ENCODE results near the gene PDZD4.

The PDZD4 gene

GRCh38 chrX:153782871-153783270 lies 47.5 kb downstream of the PDZD4 start:
- no peak for DNase-seq (ENCODE audit: low read depth)

DNA sequence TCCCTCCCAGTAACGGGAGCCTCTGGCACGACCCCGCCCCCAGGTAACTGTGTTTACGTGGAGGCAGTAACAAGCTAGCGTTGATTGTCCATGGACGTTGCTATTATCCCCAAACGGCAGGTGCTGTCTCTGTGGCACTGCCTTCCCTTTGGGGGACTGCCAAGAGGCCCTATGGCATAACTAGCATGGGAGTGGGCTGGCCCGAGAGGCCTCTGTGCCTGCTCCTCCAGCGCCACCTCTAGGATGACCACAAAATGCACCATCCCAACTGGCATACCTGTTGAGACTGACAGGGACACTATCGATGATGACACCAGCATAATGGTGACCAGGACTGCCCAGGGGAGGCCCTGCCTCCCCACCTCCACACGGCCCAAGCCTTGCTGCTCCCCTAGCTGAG lies 48.0 kb downstream of the PDZD4 start:
- no peak for DNase-seq (ENCODE audit: low read depth)

DNA sequence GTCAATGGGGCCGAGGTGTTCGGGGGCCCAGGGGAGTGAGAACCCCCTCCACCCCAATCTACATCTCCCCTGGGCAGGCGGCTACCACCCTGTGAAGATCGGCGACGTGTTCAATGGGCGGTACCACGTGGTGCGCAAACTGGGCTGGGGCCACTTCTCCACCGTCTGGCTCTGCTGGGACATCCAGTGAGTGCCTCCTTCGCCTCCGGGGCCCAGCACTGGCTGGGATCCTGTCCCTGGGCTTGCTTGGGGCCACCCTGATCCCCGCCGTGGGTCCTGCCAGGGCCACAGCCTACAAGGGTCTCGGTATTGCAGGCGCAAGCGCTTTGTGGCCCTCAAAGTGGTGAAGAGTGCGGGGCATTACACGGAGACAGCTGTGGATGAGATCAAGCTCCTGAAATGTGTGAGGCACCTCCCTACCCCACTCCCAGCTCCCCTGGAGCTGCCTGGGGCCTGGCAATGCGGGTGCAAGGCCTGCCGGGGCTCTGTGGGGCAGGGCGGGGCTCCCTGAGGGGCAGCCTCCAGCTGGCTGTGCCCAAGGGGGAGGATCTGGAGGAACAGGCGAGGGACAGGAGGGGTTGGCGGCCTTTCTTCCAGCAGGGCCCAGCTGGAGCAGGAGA lies 48.8 kb downstream of the PDZD4 start:
- DNase-seq (ENCODE audit: low read depth): no peak

DNA sequence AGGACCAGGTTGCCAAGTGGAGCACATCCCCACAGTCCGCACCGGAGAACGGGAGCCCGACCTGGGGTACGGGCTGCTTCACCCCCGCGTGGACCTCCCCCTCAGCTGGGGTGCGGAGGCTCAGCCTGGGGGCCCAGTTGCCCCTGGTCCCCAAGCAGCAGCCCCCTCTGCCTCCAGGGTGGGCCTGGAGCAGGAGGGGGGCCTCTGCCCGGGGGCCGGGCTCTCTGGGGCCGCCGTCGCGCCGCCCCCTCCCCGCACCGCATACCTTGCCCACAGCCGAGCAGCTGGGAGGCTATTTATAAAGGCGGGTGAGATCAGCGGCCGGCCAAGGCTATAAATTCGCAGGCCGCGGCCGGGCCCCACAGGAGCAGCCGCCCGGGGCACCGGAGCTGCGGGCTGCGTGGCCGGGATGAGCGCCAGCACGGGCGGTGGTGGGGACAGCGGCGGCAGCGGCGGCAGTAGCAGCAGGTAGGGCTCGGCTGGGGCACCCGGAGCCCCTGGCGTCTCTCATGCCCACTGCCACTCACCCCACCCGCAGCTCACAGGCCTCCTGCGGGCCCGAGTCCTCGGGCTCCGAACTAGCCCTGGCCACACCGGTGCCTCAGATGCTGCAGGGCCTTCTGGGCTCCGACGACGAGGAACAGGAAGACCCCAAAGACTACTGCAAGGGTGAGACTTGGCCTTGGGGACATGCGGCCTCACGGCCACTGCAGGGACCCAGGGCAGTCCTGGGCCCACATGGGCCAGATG lies 49.5 kb downstream of the PDZD4 start, which contains the start of gene SRPK3:
SRPK3 (plus strand) TSS at position 364 of the 750 bp plus-strand sequence; CDS start at position 410, 46 bp downstream.
- DNase-seq (ENCODE audit: low read depth): no peak

GRCh38 chrX:153779891-153780677 lies 50.3 kb downstream of the PDZD4 start:
- DNase-seq (ENCODE audit: low read depth): no peak

DNA sequence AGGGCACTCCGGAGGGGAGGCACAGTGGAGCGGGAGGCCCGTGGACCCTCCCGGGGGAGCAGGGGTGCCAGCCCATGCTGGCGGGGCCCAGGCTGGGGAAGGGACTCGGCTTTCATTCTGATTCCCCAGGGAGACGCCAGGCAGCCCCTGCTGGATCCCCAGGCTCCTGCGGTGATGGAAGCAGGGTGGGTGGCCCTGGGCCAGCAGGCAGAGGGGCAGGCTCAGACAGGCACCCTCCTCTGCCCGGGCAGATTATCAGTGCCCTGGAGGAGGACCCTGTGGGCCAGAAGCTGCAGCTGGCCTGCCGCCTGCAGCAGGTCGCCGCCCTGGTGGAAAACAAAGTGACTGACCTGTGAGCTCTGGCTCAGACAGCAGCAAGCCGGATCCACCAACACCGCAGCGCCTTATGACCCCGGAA lies 51.7 kb downstream of the PDZD4 start:
- no peak for DNase-seq (ENCODE audit: low read depth)

DNA sequence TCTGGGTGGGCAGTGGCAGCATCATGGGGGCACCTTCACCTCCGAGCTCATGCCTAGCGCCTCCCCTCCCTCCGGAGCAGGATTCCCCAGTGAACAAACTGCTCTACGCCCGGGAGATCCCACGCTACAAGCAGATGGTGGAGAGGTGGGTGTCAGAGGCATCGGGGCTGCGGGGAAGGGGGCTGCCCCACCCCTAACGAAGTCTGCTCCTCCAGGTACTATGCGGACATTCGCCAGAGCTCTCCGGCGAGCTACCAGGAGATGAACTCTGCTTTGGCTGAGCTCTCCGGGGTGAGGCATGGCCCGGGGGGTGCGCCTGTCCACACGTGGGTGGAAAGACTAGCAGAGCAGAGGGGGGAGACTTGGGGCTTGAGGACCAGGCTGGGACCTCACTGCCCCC lies 52.2 kb downstream of the PDZD4 start:
- DNase-seq (ENCODE audit: low read depth): no peak

- no peak for DNase-seq (ENCODE audit: low read depth)
These were observed 52.9 kb downstream of the PDZD4 start for GRCh38 chrX:153777261-153778090.

DNA sequence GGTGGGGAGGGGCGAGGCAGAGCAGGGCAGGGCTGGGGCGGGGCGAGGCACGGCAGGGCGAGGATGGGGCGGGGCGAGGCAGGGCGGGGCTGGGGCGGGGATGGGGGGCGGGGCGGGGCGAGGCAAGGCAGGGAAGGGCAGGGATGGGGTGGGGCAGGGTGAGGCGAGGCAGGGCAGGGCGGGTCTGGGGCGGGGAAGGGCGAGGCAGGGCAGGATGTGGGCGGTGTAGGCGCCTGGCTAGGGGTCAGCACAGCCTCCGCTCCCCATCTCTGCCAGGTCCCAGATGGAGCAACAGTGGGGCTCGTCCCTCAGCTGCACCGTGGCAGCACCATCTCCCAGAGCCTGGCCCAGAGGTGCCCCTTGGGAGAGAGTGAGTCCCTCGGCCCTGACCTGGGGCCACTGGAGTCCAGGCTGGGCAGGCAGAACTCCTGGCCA lies 53.7 kb downstream of the PDZD4 start:
- no peak for DNase-seq (ENCODE audit: low read depth)

DNA sequence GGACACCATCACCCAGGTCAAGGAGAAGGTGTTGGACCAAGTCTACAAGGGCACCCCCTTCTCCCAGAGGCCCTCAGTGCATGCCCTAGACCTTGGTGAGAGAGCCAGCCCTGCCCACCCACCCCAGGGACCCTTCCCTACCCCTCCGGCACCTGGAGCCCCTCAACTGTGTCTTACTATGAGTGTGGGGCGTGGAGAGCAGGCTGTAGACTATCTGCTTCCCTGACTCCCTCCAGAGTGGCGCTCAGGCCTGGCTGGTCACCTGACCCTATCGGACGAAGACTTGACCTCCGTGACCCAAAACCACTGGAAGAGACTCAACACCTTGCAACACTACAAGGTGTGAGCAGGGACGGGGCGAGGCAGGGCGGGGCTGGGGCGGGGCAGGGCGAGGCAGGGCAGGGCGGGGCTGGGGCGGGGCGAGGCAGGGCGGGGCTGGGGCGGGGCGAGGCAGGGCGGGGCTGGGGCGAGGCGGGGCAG lies 54.2 kb downstream of the PDZD4 start:
- DNase-seq (ENCODE audit: low read depth): no peak

GRCh38 chrX:153775293-153776119 lies 54.8 kb downstream of the PDZD4 start:
- DNase-seq (ENCODE audit: low read depth): no peak

- no peak for DNase-seq (ENCODE audit: low read depth)
These were observed 55.6 kb downstream of the PDZD4 start for GRCh38 chrX:153774576-153775292.

GRCh38 chrX:153773741-153774575 lies 56.4 kb downstream of the PDZD4 start:
- DNase-seq (ENCODE audit: low read depth): no peak

GRCh38 chrX:153773218-153773611 lies 57.1 kb downstream of the PDZD4 start:
- no peak for DNase-seq (ENCODE audit: low read depth)

DNA sequence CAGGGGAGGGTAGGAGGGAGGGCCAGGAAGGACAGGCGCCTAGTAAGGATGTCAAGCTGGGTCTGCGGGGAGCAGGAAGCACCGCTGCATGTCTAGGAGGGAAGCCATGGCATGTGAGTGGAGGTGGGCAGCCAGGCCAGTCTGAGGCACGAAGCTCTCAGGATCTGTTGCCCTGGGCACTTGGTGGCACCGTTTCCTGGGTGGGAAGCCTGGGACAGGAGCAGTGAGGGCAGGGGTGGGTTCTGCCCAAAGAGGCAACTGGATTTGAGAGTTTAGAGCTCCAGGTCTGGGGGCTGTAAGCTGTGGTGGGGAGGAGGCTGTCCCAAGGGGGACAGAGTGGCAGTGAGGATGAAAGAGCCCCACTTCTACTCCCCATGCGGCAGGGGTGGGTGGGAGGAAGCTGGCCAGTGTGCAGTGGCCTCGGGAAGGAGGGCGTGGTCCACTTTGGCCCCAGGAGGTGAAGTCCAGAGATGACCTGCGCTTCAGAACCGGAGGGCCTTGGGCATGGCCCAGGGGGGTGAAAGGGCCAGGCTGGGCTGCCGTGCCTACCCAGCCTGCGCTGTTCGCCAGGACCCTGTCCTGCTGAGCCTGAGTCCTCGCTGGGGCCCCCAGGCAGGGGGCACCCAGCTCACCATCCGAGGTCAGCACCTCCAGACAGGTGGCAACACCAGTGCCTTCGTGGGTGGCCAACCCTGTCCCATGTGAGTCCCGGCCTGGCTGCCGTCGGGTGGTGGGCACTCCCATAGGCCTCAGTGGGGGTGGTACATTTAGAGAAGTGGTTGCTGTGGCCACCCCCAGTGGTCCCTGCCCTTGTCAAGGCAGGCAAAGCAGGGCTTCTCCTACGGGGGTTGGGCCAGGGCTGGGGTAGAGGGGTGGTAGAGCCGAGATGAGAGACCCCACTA lies 57.8 kb downstream of the PDZD4 start:
- DNase-seq (ENCODE audit: low read depth): no peak

DNA sequence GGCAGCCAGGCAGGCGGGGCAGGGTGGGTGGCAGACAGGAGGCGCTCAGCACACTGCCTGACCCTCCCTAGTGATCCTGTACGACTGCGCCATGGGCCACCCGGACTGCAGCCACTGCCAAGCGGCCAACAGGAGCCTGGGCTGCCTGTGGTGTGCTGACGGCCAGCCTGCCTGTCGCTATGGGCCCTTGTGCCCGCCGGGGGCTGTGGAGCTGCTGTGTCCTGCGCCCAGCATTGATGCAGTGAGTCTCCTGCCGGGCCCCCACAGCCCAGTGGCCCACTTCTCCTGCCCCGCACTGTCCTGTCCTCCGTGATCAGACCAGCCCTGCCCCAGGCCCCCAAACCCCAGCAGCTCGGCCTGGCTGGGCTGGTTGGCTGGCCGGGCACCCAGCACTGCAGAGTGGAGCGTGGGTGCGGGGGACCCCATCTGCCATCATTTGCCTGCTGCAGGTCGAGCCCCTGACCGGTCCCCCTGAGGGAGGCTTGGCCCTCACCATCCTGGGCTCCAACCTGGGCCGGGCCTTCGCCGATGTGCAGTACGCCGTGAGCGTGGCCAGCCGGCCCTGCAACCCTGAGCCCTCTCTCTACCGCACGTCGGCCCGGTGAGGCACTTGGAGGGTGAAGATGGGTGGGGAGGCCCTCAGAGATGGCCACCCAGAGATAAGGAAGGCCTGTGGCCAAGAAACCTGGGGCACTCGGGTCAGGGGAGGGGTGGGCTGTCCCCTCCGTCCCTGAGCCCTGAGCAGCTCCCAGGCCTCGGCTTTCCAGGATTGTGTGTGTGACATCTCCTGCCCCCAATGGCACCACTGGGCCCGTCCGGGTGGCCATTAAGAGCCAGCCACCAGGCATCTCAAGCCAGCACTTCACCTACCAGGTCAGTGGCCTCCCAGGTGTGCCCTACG lies 58.7 kb downstream of the PDZD4 start:
- no peak for DNase-seq (ENCODE audit: low read depth)
